ENCODE measurements around the gene KCNQ1.

- no peak for TF ChIP-seq POLR2A (IDR thresholded peaks at IDR 0.05)
- TF ChIP-seq CTCF (IDR thresholded peaks at IDR 0.05) = no peak
These were observed 258.1 kb downstream of the KCNQ1 start for GRCh38 chr11:2702771-2703362.

Data from adrenal gland (tissue), 5 donors.